ENCODE measurements around the gene KRT76.
"Not testable (repeated sequence)": the region's sequence is repeated elsewhere in the genome, so short reads cannot be mapped to it uniquely, and the experiment has no call there.

Gene KRT76

DNA sequence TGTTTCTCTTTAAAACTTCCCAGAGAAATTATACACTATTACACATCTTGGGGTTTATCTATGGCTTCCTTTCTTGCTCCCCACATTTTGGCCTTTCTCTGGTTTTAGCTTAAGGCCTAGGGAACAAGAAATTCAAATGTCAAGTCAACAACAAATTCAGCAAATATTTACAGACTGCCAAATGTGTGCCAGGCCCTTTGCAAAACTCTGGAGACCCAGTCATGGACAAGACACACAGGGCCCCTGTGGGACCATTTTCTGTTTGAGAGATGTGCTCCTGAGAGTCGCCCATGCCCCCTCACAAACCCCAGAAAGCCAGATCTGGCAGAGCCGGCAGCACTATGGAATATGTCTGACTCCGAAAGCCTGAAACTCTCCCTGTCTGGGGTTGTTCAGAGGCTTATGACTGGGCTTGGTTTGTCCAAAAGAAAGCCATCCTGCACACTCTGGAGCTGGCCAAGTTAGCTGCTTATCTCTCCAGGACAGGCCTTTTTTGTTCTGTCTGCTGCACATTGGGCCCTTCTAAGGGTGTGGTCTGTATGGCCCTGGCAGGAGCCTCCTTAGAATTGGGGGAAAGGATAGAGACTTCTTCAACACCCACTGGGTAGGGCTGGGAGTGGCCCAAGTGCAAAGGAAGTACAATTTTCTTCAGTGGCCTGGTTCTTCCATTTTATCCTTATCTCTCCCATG lies 19.8 kb upstream of the KRT76 start:
- DNase-seq: no peak

DNA sequence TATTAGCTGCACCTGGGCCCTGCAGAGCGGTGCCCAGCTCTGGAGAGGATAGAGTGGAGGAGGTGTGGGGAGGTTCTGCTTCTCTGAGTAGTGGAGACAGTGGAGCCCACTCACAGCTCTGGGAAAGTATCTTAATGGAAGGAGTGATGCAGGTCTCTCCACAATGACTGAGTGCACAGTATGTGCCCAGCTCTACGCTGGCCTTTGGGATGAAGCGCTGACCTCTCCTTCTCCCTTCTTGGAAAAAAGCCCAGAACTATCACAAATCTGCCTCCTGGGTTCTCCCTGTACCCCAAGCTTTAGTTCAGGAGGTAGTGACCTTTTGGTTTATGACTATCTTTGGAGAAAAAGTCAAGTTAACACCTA lies 19.3 kb upstream of the KRT76 start:
- DNase-seq: no peak

- no peak for DNase-seq
Observed at GRCh38 chr12:52795694-52796428, 18.7 kb upstream of the KRT76 start, which contains the start of gene KRT3. TSS of gene KRT3 (minus strand) at chr12:52796117. CDS start at chr12:52796042, 75 bp downstream.

GRCh38 chr12:52795332-52795674 lies 18.2 kb upstream of the KRT76 start:
- not testable (repeated sequence) for DNase-seq

GRCh38 chr12:52794479-52795331 lies 17.6 kb upstream of the KRT76 start:
- DNase-seq: no peak

DNA sequence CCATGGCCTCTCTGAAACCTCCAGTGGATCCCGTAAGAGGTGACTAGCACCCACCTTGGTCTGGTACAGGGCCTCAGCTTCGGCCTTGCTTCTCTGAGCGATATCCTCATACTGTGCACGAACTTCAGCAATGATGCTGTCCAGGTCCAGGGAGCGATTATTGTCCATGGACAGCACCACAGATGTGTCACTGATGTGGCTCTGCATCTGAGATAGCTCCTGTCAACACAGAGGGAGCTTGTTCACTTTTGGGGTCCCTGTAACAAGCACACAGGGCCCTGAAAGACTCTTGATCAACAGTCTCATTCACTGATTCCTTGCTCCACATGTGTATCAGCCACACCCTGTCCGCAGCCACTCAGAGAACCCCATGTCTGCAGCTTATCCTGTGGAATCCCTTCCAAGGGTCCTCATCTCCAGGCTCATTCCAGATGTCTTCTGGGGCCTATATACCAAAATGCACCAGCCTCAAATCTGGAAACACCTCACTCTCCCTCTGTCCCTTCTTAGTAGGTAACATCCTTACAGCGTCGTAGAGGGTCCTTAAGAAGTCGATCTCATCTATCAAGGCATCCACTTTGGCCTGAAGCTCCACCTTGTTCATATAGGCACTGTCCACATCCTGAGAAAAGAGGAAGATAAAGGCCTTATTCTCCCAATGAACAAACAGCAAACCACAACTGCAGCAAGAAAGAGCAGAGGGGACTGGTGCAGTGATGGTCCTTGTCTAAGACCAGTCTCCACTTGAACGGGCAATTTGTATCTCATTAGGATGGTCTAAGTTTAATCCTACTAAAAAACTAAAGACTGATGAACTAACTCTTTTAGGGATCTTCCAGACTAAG lies 15.3 kb upstream of the KRT76 start:
- DNase-seq: no peak

GRCh38 chr12:52791271-52792184 lies 14.4 kb upstream of the KRT76 start:
- DNase-seq: no peak

DNA sequence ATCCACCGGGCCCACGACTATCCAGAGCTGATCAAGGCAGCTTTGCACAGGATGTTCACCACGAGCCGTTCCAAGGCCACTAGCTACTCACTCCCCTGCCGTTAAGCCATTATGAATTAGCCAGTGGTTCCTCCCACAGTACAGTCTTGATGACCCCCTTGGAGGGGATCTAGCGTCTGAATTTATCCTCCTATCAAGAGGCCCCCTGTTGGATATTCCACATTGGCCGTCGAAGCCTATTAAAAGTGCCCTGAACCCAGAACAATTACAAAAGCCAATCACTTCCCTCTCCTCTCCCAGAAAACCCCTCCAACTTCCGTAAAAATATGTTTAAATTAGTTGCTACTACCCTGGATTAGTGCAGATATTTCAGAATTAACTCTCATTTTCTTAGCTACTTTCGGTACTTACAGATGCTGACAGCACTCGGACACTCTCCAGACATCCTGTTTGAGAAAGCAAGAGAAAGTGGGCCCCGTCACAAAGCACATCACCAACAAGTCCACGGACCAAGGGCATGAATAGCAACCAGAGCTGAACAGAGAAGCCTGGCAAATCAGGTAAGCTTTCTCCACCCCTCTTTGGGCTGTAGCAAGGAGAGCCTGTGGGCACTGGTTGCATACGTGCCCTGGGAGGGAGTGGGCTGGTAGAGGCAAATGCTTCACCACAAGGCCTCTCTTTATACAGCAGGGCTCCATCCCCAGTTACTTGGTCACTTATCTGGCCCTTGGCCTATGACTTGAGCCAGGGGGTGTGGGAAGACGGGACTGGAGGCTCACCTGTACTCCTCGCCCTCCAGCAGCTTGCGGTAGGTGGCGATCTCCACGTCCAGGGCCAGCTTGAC lies 13.5 kb upstream of the KRT76 start:
- DNase-seq: no peak

GRCh38 chr12:52789637-52790426 lies 12.7 kb upstream of the KRT76 start:
- DNase-seq: no peak

DNA sequence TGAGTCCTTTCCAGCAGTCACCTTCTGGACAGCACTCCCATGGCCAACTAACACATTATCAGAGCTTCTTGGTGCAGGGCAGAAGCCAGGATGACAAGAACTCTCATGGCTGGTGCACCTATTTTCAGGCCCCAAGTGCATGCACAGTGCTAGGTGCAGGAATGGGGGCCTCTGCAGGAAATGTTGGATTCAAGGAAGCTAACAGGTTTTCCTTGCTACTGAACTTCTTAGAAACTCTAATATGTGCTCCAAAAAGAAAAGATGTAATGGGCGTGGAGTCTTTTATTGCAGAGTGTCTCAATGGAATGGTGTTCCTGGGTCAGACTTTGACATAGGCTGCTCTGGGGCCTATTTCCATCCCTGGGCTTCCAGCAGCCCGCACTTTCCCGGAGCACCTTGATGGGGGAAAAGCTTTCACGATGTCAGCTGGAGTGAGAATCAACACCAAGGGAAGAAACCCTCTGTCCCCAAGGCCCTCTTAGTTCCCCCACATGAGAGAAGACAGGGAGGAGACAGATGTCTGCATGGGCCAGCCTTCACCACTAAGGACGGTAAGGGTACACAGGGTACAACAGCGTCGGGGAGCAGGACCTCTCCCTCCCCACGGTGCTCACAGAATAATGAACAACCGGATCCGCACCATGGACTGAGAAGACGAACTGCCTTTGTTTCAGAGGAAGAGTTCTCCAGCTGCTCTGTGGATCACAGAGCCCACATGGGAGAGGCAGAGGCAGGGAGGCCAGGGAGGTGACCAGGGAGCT lies 11.9 kb upstream of the KRT76 start:
- no peak for DNase-seq

DNA sequence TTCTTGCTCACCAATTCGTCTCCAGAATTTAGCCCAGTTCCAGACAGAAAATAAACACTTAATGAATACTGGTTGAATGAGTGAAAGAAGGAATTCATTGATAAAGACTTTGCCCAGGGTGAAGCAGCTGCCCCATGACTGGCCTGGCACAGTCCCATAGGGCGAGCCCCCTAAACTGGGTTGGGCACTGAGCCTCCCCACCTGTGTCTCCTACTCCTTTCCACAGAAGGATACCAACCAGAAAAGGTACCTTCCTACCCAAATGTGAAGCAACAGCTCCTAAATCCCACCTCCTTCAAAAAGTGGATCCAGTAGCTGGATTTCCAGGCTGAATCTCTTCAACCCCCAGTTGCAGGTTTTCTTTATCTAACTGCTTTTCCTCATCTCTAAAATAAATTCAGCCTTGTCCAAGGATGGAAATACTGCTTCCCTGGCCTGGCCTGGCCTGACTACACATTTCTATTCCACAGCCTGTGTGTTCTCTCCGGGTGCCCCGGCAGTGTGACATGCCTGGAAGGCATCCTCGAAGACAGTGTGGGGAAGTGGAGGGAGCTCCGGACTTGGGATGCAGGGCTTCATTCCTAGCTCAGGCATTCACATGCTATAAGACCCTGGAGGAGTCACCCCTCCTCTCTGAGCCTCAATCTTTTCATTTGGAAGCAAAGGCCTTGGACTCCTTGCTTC lies 11.2 kb upstream of the KRT76 start:
- DNase-seq: no peak

- no peak for DNase-seq
Observed at GRCh38 chr12:52787324-52788191, 10.4 kb upstream of the KRT76 start.

DNA sequence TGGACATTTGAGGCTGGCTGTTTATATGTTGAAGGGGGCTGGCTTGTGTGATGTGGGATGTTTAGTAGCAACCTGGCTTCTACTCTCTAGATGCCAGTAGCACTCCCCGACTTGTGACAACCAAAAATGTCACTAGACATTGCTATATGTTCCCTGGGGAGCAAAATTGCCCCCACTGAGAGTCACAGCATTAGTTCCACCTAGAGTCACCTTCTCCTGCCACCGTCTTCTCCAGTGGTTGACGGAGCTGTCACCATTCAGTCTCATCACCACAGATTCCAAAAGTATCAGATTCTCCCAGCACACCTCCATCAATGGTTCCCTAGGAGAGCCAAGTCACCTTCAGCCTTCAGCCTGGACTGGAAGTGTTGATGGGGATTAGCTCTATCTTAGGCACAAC lies 7.8 kb upstream of the KRT76 start:
- no peak for DNase-seq

- no peak for DNase-seq
Observed at GRCh38 chr12:52783563-52784316, 6.6 kb upstream of the KRT76 start.

GRCh38 chr12:52782502-52782901 lies 5.4 kb upstream of the KRT76 start:
- DNase-seq: no peak

DNA sequence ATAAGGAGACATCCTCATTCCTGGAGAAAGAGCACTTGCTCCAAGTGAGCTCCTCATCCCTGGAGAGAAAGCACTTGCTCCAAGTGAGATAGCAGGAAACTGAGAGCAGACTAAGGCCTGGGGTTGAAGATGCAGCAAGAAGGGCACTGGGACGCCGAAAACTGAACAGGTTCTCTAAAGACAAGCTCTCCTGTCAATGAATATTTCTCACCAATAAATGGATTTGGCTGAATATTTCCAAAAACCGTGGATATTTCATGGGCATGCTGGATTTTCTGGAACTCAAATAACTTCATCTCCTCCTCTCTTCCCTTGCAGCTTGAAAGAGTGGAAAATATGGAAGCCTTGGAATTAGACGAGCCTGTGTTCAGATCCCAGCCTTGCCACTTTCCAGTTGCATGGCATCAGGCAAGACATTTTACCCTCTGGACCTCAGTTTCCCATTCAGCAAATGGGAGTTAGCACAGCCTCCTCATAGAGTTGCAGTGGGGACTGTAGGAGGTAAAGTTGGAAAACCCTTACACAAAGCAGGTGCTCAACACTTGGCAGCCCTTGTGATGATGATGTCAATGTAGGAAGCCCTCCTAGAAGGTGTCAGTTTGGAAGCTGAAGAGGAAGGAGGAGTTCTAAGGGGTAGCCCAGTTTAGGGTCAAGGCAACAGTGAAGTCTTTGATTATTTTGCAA lies 4.4 kb upstream of the KRT76 start:
- no peak for DNase-seq

All from stimulated activated CD4-positive, alpha-beta T cell treated with anti-CD3 and anti-CD28 coated beads, Interleukin-4, amount 100 ng/mL, for 1 hour (primary cell).